HG03521 (cell line): ENCODE measurements around the gene POLD3.
"Not testable (repeated sequence)": the region's sequence is repeated elsewhere in the genome, so short reads cannot be mapped to it uniquely, and the experiment has no call there.

Source experiments
- ATAC-seq: cut with Tn5 transposase; IDR thresholded peaks from one replicate; pipeline ENCODE4 v1.9.1; 2021; ENCODE audit warnings: mild to moderate bottlenecking, moderate library complexity; ENCODE audit not compliant: unreplicated experiment

POLD3 gene

DNA sequence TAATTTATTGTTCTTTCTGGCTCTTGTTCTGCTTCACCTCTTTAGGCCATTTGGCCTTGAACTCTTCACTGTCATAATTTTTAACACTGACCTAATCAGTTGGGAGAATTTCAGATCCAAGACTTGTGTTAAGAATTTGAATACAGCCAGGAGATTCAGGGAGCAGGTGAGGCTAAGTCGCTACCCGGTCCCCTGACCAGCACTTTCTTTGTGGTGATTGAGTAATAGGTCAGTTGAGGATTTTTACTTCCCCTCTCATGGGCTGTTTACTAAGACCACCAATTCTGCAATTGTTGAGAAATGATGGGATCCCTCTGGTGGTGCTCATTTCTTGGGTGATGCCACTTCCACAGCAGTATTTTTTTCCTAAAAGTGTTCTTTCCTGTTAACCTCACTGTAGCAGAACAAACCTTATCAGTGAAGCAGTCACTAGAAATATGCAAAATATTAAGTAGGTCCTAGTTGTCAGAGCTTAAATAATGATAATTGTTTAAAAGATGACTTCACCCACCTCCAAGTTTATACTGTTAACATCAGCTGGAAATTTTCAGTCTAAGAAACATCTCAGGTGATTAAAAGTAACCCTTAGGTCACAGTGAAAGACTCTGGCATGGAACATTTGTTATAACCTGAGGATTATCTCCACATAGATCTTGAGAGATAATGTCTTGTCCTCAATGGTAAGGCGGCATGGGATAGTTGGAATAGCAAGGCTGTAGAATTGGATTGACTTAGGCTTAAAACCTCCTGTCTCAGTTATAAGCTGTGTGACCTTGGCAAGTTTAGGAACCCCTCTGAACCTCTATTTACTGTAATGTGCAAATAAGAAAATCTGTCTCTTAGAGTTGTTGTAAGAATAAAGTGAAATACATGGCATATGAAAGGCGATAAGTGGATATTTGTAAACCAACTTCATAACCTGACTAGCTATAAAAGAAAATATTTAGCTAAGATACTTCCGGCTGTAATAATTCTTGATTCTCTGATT lies 41.3 kb downstream of the POLD3 start:
- no peak for ATAC-seq

DNA sequence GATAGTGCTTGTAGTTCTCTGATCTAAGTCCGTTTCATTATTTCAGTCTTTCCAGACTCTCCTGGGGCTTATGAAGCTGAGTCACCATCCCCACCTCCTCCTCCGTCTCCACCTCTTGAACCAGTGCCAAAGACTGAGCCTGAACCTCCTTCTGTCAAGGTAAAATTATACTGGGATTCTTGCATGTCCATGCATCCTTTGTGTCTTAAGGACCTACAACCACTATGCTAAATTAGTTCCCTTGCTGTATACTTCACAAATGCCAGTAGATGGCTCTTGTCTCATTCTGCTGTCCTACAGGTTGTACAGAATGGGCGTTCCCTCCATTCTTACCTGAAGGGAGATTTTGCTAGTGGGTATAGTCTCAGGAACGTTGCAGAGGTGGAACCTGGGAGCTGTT lies 42.2 kb downstream of the POLD3 start:
- no peak for ATAC-seq

DNA sequence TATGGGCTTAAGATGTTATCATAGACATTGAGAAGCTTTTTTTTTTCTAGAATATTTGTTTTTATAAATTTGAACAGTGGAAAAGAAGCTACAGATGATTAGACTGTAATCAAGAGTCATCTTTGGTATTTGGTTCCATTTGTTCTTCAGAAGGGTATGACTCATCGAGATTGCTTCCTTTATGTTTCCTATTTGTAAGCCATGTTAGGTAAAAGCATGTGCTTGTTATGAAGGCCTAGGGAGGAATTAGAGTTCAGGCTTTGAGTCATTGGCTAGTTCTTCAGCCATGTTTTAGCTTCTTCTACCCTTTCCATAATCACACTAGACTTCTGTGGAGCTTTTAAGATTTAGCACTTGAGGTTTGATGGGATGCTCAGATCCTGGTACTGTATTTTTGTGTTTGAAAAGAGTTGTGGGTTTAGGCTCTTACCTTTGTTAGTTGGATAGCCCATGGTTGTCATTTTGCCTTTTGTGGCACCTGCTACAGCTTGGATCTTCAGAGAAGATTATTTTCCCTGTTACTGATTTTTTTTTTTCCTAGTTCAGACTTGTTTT lies 44.3 kb downstream of the POLD3 start:
- no peak for ATAC-seq

DNA sequence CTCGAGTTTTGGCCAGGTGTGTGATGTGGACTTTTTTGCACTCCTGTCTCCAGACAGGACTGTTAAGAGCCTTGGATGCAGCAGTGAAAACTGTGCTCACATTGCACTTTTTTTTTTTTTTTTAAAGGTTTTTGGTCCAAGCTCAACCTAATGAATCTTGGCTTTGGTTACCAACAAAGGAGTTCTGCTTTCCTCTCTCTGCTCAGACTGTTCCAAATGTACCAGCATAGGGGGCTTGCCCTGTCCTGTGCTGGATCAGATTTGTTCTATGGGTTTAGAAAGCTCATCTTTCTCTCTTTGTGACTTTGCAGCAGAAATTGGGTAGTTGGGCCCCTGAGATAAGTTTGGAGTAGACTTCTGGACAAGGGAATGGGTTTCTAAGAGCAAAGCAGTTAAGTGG lies 45.3 kb downstream of the POLD3 start:
- no peak for ATAC-seq

DNA sequence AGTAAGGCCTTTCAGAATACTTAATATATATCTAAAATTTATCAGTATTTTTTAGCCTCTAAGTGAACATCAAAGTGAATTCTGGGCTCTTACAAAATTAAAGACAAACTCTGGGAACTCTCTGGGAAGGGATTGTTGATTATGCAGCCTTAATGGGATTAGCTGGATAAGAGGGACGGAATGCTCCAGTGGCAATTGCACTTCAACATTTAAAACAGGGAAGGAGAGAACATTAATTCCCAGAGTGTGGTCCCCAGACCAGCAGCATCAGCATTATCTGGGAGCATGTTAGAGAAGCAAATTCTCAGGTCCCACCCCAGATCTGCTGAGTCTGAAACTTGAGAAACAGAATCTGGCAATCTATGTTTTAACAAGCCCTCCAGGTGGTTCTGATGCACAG lies 46.5 kb downstream of the POLD3 start:
- no peak for ATAC-seq

DNA sequence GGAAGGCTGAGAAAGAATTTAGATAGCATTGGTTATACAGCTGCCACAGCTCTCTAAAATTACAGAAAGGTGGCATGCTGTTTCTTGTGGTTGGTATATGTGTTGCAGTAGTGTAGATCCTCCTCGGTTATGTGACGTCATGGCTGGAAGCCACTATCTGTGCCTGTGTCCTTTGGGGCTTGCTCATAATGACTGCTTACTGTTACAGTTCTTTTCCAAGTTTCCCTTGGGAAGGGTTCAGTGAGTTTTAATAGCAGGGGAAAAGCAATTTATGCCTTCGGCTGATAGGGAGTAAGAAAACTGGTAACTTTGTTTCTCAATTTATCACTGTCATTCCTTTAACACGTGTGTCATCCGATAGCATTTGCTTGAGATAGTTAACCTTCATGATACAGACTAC lies 47.2 kb downstream of the POLD3 start:
- ATAC-seq = no peak

DNA sequence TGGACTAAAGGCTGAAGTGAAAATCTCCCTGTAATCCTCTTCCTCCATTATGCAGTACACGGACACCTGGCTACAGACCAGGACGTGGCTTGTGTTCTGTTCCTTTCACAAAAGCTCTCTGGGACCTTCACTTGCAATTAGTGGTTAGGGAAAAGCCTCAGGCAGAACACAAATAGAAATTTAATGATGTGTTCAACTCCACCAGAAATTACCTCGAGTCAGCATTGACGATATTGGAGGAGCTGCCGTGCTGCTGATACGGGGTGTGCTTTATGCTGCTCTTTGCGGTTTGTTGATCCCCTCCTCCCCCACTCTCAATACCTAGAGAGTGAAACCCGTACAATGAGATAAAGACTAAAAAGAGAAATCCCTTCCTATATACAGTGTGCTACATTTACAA lies 48.9 kb downstream of the POLD3 start:
- no peak for ATAC-seq

DNA sequence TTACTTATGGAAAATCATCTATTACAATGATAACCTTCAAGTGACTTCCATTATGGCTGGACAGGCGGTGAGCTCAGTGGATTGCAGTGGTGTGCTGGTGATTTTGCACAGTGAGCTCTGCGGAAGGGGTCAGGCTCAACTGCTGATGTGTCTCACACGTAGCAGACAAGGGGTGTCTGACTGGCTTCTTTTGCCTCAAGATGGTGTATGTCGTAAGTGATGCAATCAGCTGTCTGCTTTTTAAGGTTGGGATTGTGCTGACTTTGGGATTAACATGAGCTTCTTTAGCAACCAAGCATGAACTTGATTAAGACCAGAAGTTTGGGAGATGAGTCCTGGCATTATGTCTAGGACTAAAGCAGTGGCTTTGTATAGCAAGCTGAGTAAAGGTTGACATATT lies 49.5 kb downstream of the POLD3 start:
- ATAC-seq = no peak

DNA sequence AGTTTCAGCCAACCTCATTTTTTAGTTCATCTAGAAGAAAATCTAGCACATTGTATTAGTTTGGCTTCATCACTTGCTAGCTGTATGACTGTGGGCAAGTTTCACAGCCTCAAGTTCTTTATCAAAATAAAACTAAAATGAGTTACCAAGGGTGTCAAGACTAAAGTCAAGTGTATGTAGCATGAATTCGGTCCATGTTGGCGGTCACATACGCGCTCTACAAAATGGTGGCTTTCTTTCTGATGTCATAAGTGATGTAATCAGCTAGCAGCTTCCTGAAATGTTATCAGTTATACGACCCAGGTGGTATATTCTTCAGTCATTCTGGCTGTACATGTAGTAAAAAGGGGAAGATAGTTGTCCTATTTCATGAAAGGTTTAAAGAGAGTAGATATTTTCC lies 50.5 kb downstream of the POLD3 start:
- no peak for ATAC-seq

DNA sequence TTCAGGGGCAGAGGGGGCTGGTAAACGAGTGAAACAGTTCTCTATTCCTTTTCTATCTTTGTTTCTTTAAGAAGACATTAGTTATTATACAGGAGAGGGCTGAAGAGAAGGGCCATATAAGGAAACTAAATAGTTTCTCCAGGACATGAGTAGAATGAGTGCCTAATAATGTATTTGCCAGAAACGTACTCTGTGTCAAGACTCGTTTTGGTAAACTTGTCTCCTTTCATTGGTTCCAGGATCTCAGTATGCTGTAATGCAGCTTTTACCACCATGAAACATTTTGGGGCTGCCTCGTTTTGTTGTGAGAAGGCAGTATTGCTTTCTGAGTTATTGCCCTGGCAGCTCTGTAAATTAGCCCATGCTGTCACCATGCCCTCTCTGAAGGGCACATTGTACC lies 51.7 kb downstream of the POLD3 start:
- no peak for ATAC-seq

DNA sequence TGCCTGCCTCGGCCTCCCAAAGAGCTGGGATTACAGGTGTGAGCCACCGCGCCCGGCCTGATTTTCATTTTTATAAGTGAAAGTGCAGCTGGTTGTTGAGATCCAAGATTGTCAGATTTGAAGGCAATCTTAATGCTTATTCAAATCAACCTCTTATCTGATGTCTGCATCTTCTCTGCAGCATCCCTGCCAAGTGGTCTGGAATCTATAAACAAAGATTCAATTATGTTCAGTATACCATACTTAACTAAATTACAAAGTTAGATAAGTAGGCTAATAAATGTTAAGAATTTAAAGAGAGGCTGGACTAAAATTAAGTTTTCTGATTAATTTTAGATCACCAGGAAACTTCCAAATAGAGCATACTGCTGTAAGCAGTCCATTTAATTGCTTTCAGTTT lies 53.8 kb downstream of the POLD3 start:
- ATAC-seq = no peak

DNA sequence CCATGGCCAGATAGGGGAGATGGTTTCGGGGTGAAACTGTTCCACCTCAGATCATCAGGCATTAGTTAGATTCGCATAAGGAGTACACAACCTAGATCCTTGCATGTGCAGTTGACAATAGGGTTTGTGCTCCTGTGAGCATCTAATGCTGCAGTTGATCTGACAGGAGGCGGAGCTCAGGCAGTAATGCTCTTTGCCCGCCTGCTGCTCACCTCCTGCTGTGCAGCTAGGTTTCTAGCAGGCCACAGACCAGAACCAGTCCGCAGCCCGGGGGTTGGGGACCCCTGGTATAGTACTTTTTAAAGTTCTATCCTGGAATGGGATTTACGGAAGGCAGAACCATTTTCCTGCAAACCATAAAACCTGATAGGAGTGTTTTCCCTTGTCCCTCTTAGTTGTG lies 54.6 kb downstream of the POLD3 start:
- no peak for ATAC-seq

DNA sequence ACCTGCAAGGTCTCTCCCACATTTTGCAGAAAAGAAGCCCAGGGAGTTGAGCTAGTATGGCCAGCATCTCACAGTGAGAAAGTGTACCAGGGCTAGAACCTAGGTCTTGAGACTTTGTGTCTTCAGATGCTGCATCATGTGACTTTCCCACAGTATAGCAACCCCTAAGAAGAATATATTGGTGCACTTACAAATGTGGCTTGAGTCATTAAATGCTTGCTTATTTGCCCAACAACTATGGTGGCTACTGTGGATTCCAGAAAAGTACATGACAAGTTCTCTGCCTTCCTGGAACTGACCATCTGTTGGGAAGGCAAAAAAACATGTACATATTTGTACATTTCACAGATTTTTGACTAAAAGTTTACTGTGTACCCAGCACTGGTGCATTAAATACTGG lies 55.0 kb downstream of the POLD3 start:
- no peak for ATAC-seq

DNA sequence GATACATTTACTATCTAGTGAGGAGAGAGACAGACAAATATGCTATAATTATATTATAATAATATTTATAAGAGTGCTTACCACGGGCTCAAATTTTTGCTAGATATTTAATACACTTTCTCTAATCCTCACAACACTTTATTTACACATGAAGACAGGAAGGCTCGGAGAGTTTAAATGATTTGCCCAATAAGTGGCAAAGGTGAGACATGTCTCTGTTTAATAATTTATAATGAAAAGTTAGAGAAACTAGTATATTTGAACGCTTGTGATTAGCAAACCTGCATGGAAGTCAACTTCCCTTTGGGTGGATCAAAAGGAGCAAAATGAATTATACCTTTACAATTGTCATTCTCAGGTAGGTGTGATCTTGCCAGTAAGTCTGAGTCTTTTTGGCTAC lies 55.4 kb downstream of the POLD3 start:
- no peak for ATAC-seq

DNA sequence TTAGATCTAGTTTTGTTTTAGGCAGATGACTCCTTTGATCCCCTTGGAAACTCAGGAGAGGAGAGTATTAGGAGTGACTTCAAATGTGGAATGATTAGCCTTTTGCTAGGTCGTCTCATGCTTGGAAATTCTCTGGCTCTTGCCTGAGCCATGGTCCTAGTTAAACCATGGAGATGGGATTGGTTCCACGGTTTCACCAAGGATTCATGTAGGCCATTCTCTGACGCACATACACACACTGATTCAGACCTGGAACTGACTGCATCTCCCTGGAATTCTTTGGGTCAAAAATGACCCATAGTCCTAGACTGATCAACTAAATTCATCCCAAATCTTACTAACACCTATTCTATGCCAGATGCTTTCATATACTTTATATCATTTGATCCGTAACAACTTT lies 56.5 kb downstream of the POLD3 start:
- no peak for ATAC-seq

DNA sequence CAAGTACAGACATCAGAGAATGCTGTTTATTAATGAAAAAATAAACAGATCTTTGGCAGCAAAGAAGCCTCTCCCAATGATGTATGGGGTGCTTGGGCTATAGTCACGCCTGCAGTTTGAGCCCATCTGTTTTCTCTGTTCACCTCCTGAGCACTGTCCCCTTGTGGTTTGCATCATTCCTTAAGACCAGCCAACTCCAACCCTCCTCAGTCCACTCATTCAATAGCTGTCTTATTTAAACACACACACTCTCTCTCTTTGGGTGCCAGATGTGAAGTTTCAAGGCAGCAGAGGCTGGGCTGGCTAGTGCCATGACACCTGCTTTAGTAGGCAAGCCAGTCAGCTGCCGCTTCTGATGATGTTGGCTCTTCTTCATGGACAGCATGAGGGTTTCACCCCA lies 58.1 kb downstream of the POLD3 start:
- no peak for ATAC-seq

DNA sequence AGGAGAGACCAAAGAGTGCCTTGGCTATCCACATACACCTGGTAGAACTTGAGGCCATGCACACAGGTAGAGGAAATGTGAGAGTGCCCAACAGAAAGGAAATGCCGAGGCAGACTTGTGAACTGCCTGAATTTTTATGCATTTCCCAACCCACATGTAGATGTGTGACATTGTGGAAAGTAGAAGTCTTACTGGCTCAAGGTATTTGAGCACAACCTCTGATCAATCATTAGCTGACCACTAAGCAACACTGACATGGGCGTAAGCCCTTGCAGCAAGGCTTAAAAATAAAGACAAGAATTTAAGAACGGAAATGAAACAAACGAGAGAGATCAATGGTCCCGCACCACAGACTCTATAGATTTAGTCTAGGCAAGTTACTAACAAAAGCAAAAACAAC lies 62.6 kb downstream of the POLD3 start:
- no peak for ATAC-seq

DNA sequence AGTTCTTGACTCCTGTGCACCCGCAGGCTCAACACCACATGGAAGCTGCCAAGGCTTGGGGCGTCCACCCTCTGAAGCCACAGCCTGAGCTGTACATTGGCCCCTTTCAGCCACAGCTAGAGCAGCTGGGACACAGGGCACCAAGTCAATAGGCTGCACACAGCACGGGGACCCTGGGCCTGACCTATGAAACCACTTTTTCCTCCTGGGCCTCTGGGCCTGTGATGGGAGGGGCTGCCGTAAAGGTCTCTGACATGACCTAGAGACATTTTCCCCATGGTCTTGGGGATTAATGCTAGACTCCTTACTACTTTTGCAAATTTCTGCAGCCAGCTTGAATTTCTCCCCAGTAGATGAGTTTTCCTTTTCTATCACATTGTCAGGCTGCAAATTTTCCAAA lies 66.7 kb downstream of the POLD3 start:
- not testable (repeated sequence) for ATAC-seq

DNA sequence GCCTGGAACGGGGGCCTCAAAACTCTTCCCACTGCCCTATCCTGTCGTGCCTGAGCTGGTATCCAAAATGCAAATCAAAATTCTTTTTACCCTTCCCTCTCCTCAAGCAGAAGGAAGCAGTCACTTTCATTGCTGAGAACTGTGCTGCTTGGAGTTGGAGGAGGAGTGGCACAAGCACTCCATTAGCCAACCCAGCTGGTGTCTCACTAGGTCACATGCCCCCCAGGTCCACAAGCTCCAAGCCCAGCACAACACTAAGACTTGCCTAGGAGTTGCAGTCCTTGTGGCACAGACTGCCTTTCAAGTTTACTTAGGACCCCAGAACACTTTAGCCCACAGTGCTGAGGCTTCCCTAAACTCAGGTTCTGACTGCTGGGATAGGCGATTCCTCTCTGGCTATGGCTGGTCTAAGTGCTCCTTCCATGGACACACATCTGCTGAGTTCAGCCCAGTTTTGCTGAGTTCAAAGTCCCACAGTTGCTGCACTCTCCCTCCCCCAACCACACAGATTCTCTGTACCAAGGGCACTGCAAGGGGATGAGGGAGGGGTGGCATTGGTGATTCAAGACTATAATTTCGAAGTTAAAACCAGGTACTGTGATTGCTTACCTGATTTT lies 70.2 kb downstream of the POLD3 start:
- no peak for ATAC-seq

DNA sequence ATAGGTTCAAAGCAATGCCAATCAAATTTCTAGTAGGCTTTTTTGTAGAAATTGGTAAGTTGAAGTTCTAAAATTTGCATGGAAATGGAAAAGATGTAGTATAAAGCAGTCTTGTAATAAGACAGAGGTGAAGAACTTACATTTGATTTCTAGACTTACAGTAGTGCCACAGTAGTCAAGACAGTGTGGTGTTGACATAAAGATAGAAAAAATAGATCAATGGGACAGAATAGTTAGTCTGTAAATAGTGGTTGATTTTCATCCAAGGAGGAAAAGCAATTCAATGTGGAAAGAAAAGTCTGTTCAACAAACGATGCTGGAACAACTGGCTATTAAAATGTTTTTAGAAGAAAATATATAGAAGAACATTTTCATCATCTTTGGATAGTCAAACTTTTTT lies 70.9 kb downstream of the POLD3 start:
- ATAC-seq = no peak

DNA sequence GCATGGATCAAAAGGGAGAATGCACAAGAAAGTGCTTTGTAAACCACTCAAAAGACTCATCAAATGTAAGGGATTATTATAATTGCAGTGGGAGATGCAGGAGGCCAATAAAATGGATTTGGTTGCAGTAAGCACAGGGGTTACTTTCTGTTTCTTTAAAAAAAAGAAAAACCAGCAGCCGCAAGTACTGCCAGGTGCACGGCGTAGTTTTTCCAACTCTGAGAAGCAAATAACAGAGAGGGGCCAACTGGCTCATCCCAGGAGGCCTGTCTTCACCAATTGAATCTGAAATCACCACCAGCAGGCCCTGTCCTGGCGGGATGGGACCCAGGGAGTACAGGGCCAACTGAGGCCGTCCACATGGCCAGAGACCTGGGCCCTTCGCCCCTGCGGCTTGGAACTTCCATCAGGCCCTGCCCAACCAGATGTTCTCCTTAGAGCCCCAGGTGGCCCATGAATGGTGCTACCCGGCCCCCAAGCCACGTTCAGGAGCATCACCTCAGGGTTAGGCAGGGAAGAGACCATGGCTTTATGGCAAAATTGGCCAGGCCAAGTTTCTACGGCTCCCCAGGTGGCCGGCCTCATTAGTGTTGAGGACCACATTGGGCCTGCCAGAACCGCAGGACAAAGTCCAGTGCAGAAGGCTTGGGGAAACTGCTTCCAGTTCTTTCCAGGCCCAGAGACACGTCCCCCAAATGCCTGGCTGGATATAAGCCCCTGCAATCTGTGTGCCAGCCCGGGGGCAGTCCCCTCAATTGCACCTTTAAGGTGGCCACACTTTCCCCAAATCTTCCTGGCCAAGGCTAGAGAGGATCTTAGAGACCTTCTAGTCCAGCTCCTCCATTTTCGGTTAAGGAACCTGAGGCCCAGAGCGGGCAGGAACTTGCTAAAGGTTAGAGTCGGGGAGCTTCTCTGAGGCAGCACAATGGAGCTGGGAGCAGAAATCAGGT lies 77.1 kb downstream of the POLD3 start:
- ATAC-seq = no peak
